A549 (cell line): ENCODE data around the gene KAT5. TPM values are rescaled to one million over a fixed set of nuclear protein-coding genes. Genes with fewer than 3 reads are reported as not detected.
A peak's percentile ranks its signal among the peaks of the same experiment; 100 is the strongest.

Source experiments
- ATAC-seq, 2 experiments: fragments of 200-7000 bp in 1 of 2; fragments of >200 bp in 1 of 2; cut with Nextera tagmentation in 1 of 2; cut with Tn5 transposase in 1 of 2; 3 replicates each; pipeline versions ENCODE4 v1.8.0 to v1.9.1; 2018 to 2020; ENCODE audit warnings: mild to moderate bottlenecking in 1 of 2, moderate library complexity in 1 of 2
- CTCF ChIA-PET: fragments of 300-600 bp; sonication (Branson Sonifier 250); formaldehyde crosslinking; extraction: SDS; loops from one replicate; lab custom pipeline; 2021; ENCODE audit warnings: antibody characterized with exemption, inconsistent platforms; lab: Yijun Ruan, JAX
- POLR2A ChIA-PET: fragments of 350-600 bp; formaldehyde crosslinking; extraction: SDS; loops from one replicate; lab custom pipeline; 2021; ENCODE audit warnings: antibody characterized with exemption, inconsistent platforms; lab: Yijun Ruan, JAX
- DNase-seq, 2 experiments: peaks; one replicate each; pipeline versions ENCODE4 v3.0.0 to v3.0.0-alpha.2; 2011 to 2016; ENCODE audit warnings: low read depth in 1 of 2, low spot score in 1 of 2
- FAIRE-seq: peaks from 2 replicates; lab custom pipeline; 2011; peaks lifted over from hg19 to GRCh38; lab: Jason Lieb, UNC
- H3K27ac ChIP-seq, 2 experiments: fragments of >200 bp; sonication (Bioruptor Twin); formaldehyde crosslinking; 3 replicates each; pipeline ENCODE4 v1.5.1; 2016 to 2017
- H3K4me1 ChIP-seq: fragments of >200 bp; sonication (Bioruptor Twin); formaldehyde crosslinking; 3 replicates; pipeline ENCODE4 v1.6.1; 2016
- H3K4me2 ChIP-seq: fragments of >200 bp; sonication (Bioruptor Twin); formaldehyde crosslinking; 3 replicates; pipeline ENCODE4 v1.6.1; 2016
- H3K4me3 ChIP-seq: fragments of >200 bp; sonication (Bioruptor Twin); formaldehyde crosslinking; 3 replicates; pipeline ENCODE4 v1.5.1; 2016
- H3K9me3 ChIP-seq: fragments of >200 bp; sonication (Bioruptor Twin); formaldehyde crosslinking; 3 replicates; pipeline ENCODE4 v1.6.1; 2016
- BHLHE40 ChIP-seq: IDR thresholded peaks from 2 replicates; pipeline ENCODE4 v1.6.1; 2012; ENCODE audit warnings: low read depth, low read length, inconsistent platforms
- CBX2 ChIP-seq: fragments of 200-600 bp; sonication (generic); IDR thresholded peaks from 2 replicates; pipeline ENCODE4 v1.6.1; 2016; ENCODE audit warnings: low read depth, mild to moderate bottlenecking, borderline replicate concordance
- CHD2 ChIP-seq: fragments of 150-350 bp; IDR thresholded peaks from 2 replicates; pipeline ENCODE4 v1.6.1; 2014; ENCODE audit warnings: low read length; ENCODE audit not compliant: partially characterized antibody
- EHF ChIP-seq: fragments of 250-450 bp; sonication (Bioruptor Pico); IDR thresholded peaks from 2 replicates; pipeline ENCODE4 v1.5.0; 2020; ENCODE audit warnings: mild to moderate bottlenecking
- EHMT2 ChIP-seq: fragments of 200-600 bp; sonication (generic); IDR thresholded peaks from 2 replicates; pipeline ENCODE4 v1.6.1; 2016; ENCODE audit warnings: antibody characterized with exemption, low read depth, mild to moderate bottlenecking, moderate library complexity
- ESRRA ChIP-seq: fragments of 150-350 bp; IDR thresholded peaks from 2 replicates; pipeline ENCODE4 v1.6.1; 2014; ENCODE audit warnings: mild to moderate bottlenecking, low read length, borderline replicate concordance
- FOSB ChIP-seq: fragments of 250-450 bp; sonication (Bioruptor Pico); IDR thresholded peaks from 2 replicates; pipeline ENCODE4 v1.5.0; 2020; ENCODE audit warnings: mild to moderate bottlenecking, moderate library complexity
- GATA3 ChIP-seq: IDR thresholded peaks from 2 replicates; pipeline ENCODE4 v1.6.1; 2012; ENCODE audit warnings: borderline replicate concordance
- HDAC2 ChIP-seq: fragments of 200-600 bp; sonication (generic); IDR thresholded peaks from 2 replicates; pipeline ENCODE4 v1.6.1; 2016
- HOXA7 ChIP-seq: fragments of 250-450 bp; sonication (Bioruptor Pico); IDR thresholded peaks from 2 replicates; pipeline ENCODE4 v1.5.0; 2020; ENCODE audit warnings: mild to moderate bottlenecking, moderate library complexity
- HOXB13 ChIP-seq: fragments of 250-450 bp; sonication (Bioruptor Pico); IDR thresholded peaks from 2 replicates; pipeline ENCODE4 v1.5.0; 2020; ENCODE audit warnings: low read depth, mild to moderate bottlenecking, moderate library complexity
- HOXB5 ChIP-seq: fragments of 250-450 bp; sonication (Bioruptor Pico); IDR thresholded peaks from 2 replicates; pipeline ENCODE4 v1.5.0; 2020; ENCODE audit warnings: mild to moderate bottlenecking, moderate library complexity
- MAFK ChIP-seq: fragments of 450-650 bp; IDR thresholded peaks from 2 replicates; pipeline ENCODE4 v1.6.1; 2014; ENCODE audit not compliant: partially characterized antibody
- NFE2L2 ChIP-seq: fragments of 150-350 bp; conservative IDR thresholded peaks from 2 replicates; pipeline ENCODE4 v1.6.1; 2014; ENCODE audit warnings: low read length
- NR3C1 ChIP-seq: fragments of >200 bp; sonication (Bioruptor Twin); formaldehyde crosslinking; IDR thresholded peaks from 3 replicates; pipeline ENCODE4 v1.6.1; 2017
- RAD21 ChIP-seq, 2 experiments: fragments of >200 bp in 1 of 2; sonication (Bioruptor Twin) in 1 of 2; formaldehyde crosslinking in 1 of 2; IDR thresholded peaks in 1 of 2; conservative IDR thresholded peaks in 1 of 2; 2 replicates in 1 of 2; 3 replicates in 1 of 2; pipeline ENCODE4 v1.6.1; 2012 to 2018; ENCODE audit warnings: inconsistent platforms in 1 of 2
- RNF2 ChIP-seq: fragments of 200-600 bp; sonication (generic); IDR thresholded peaks from 2 replicates; pipeline ENCODE4 v1.6.1; 2016; ENCODE audit warnings: low read depth, mild to moderate bottlenecking, antibody characterized with exemption, moderate library complexity, borderline replicate concordance
- TFCP2L1 ChIP-seq: fragments of 250-450 bp; sonication (Bioruptor Pico); IDR thresholded peaks from 2 replicates; pipeline ENCODE4 v1.5.0; 2021; ENCODE audit warnings: mild to moderate bottlenecking
- TP53 ChIP-seq: fragments of 250-450 bp; sonication (Bioruptor Pico); IDR thresholded peaks from 2 replicates; pipeline ENCODE4 v1.5.0; 2021; ENCODE audit warnings: mild to moderate bottlenecking, moderate library complexity
- ZFP36 ChIP-seq: fragments of 450-650 bp; IDR thresholded peaks from 2 replicates; pipeline ENCODE4 v1.6.1; 2014; ENCODE audit warnings: borderline replicate concordance; ENCODE audit not compliant: partially characterized antibody
- ZNF302 ChIP-seq: fragments of 250-450 bp; sonication (Bioruptor Pico); IDR thresholded peaks from 2 replicates; pipeline ENCODE4 v1.9.0; 2021; ENCODE audit warnings: inconsistent platforms, mild to moderate bottlenecking, moderate library complexity
- WGBS: methylation state at CpG from one replicate; pipeline ENCODE4 v1.1.6; 2017; ENCODE audit errors: missing lambda C conversion rate; 5-methylcytosine and 5-hydroxymethylcytosine counted together
- polyA plus RNA-seq, 4 experiments: library from polyadenylated mRNA; depleted of rRNA in 3 of 4; stranded (reverse); fragments of >200 nt; fragmentation: RNase III in 1 of 4; extraction: RNeasy Plus Mini Kit Qiagen cat#74134 plus additional on column Dnase treatment in 1 of 4; gene quantifications; 2 replicates in 3 of 4; 3 replicates in 1 of 4; pipeline ENCODE4 v1.2.3, GENCODE V29; 2011 to 2017
- TF ChIP-seq, protein P1 (sequence below): fragments of >200 bp; sonication (Bioruptor Twin); formaldehyde crosslinking; IDR thresholded peaks from 2 replicates; pipeline ENCODE4 v1.6.1; 2016
- TF ChIP-seq, protein P2 (sequence below): fragments of 250-450 bp; sonication (Bioruptor Pico); IDR thresholded peaks from 2 replicates; pipeline ENCODE4 v1.5.0; 2021; ENCODE audit warnings: mild to moderate bottlenecking, moderate library complexity, borderline replicate concordance
- TF ChIP-seq, protein P3 (sequence below): IDR thresholded peaks from 2 replicates; pipeline ENCODE4 v1.6.1; 2012; ENCODE audit warnings: low read depth, borderline replicate concordance
- TF ChIP-seq, protein P4 (sequence below): IDR thresholded peaks from 2 replicates; pipeline ENCODE4 v1.6.1; 2012
- TF ChIP-seq, protein P5 (sequence below): fragments of >200 bp; sonication (Bioruptor Twin); formaldehyde crosslinking; IDR thresholded peaks from 3 replicates; pipeline ENCODE4 v1.5.1; 2016
- TF ChIP-seq, protein P6 (sequence below): fragments of 450-650 bp; IDR thresholded peaks from 2 replicates; pipeline ENCODE4 v1.6.1; 2014; ENCODE audit warnings: antibody characterized with exemption

Gene KAT5
- polyA plus RNA-seq, 2 of the 4 experiments (the other 2 are of a cell fraction): 25.8 to 41.2 TPM

DNA sequence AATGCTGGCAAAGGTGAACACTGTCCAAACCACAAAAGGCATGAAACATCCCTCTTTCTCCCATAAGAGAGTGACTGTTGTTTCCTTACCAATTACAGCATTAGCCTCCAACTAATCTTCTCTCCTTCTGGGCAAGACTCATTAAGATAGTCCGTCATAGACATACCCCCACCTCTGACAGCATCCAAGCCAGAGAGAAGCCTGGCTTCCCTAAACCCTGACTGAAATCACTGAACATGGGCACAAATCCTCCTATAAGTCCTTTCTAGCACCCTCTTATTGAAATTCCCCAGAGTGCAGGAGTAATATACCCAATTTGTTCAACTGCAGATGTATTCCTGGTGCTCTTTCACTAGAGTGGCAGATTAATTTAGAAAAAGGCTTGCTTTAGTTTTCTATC is 10.2 kb downstream of the KAT5 start:
- Histone ChIP-seq H3K4me1 (peaks cover 9% of the 10 kb centered on the region), H3K4me3 (no peak overlapping the region), H3K9me3 (no peaks in the 10 kb centered on the region), H3K4me2 (no peak overlapping the region)
- ATAC-seq: no peak
- POLR2A ChIA-PET: no interaction called here
- no peak for DNase-seq
- TF ChIP-seq, protein P1, sequence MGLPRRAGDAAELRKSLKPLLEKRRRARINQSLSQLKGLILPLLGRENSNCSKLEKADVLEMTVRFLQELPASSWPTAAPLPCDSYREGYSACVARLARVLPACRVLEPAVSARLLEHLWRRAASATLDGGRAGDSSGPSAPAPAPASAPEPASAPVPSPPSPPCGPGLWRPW: no peak
- TF ChIP-seq MAFK (no peak), HOXB5 (CRISPR knock-in tag) (no peak), GATA3 (no peak), BHLHE40 (no peak), NFE2L2 (no peak), HOXB13 (CRISPR knock-in tag) (no peak), FOSB (CRISPR knock-in tag) (no peak)
- TF ChIP-seq, protein P2, sequence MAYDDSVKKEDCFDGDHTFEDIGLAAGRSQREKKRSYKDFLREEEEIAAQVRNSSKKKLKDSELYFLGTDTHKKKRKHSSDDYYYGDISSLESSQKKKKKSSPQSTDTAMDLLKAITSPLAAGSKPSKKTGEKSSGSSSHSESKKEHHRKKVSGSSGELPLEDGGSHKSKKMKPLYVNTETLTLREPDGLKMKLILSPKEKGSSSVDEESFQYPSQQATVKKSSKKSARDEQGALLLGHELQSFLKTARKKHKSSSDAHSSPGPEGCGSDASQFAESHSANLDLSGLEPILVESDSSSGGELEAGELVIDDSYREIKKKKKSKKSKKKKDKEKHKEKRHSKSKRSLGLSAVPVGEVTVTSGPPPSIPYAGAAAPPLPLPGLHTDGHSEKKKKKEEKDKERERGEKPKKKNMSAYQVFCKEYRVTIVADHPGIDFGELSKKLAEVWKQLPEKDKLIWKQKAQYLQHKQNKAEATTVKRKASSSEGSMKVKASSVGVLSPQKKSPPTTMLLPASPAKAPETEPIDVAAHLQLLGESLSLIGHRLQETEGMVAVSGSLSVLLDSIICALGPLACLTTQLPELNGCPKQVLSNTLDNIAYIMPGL (CRISPR knock-in tag): no peak
- TF ChIP-seq, protein P3, sequence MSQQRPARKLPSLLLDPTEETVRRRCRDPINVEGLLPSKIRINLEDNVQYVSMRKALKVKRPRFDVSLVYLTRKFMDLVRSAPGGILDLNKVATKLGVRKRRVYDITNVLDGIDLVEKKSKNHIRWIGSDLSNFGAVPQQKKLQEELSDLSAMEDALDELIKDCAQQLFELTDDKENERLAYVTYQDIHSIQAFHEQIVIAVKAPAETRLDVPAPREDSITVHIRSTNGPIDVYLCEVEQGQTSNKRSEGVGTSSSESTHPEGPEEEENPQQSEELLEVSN: no peak
- TF ChIP-seq, protein P4, sequence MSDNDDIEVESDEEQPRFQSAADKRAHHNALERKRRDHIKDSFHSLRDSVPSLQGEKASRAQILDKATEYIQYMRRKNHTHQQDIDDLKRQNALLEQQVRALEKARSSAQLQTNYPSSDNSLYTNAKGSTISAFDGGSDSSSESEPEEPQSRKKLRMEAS: no peak
- TF ChIP-seq, all 56 proteins: peak for 0
- WGBS: 81% methylated on average over 1 of the region's 1 CpG
- CTCF ChIA-PET: interaction anchor here (2.0 to 9.1 kb wide), 2 partner anchors 58 to 162 kb away, joined by 6 to 65 read pairs; partner anchors contain the start of gene AP5B1
- H3K27ac ChIP-seq: no peak overlapping the region
- FAIRE-seq: no peak

DNA sequence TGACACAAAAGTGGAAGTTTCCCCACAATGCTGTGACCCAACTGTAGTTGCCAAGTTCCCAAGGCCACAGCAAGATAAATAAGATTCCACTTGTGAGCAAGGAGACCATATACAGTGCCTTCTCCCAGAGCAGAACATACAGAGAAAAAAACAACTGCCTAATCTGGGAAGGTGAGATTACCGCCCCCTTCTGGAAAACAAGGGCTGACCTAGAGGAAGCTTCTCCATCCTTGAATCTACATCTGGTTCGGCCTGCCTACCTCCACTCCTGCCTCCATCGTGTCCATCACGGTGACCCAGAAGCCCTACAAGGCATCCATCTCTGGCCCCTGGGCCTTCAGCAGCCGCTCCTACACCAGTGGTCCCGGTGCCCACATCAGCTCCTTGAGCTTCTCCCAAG is 14.6 kb downstream of the KAT5 start:
- H3K27ac ChIP-seq: no peak overlapping the region
- ATAC-seq (peak in 1 of 2 experiments; percentile 58; a peak in 3 of 6 replicates), FAIRE-seq (no peak), DNase-seq (no peak)
- ChIA-PET POLR2A (no interaction called here), CTCF (interaction anchor here (0.6 to 3.8 kb wide), 3 partner anchors 15 to 53 kb away, joined by 3 to 17 read pairs (median 3); partner anchors contain the start of genes AP5B1 and KAT5)
- TF ChIP-seq, protein P5, sequence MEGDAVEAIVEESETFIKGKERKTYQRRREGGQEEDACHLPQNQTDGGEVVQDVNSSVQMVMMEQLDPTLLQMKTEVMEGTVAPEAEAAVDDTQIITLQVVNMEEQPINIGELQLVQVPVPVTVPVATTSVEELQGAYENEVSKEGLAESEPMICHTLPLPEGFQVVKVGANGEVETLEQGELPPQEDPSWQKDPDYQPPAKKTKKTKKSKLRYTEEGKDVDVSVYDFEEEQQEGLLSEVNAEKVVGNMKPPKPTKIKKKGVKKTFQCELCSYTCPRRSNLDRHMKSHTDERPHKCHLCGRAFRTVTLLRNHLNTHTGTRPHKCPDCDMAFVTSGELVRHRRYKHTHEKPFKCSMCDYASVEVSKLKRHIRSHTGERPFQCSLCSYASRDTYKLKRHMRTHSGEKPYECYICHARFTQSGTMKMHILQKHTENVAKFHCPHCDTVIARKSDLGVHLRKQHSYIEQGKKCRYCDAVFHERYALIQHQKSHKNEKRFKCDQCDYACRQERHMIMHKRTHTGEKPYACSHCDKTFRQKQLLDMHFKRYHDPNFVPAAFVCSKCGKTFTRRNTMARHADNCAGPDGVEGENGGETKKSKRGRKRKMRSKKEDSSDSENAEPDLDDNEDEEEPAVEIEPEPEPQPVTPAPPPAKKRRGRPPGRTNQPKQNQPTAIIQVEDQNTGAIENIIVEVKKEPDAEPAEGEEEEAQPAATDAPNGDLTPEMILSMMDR: 0 out of 3 replicates have a peak, but pooled peaks have one; percentile 8
- TF ChIP-seq RAD21 (conservative IDR thresholded peaks at IDR 0.05 in 1 of 2, IDR thresholded peaks at IDR 0.05 in 1 of 2): no peak
- no peaks in the 10 kb centered on the region for H3K4me1 ChIP-seq
- H3K4me3 ChIP-seq: no peak overlapping the region
- 43% methylated on average over 2 of the region's 6 CpGs for WGBS
- H3K4me2 ChIP-seq: no peak overlapping the region
- peaks cover 3% of the 10 kb centered on the region; the same call in 1 of the 3 replicates for H3K9me3 ChIP-seq

DNA sequence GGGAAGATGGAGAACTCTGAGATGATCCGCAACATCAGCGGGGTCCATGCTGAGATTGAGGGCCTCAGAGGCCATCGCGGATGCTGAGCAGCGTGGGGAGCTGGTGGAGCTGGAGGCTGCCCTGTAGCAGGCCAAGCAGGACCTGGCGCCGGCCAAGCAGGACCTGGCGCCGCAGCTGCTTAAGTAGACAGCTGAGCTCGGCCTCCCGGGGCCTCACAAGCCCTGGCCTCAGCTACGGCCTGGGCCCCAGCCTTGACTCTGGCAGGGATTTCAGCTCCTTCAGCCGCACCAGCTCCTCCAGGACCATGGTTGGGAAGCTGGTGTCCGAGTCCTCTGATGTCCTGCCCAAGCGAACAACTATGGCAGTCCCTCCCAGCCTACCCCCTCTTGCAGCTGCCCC is 15.8 kb downstream of the KAT5 start:
- Histone ChIP-seq H3K27ac (no peak overlapping the region), H3K4me3 (no peak overlapping the region), H3K4me2 (no peak overlapping the region), H3K9me3 (peaks cover 13% of the 10 kb centered on the region; the same call in 2 of the 3 replicates), H3K4me1 (no peaks in the 10 kb centered on the region)
- WGBS: 82% methylated on average over 11 of the region's 15 CpGs
- DNase-seq: no peak
- peak in 1 of 2 experiments; percentile 58; a peak in 1 of 6 replicates for ATAC-seq
- TF ChIP-seq CHD2: no peak
- no peak for TF ChIP-seq HDAC2
- no peak for TF ChIP-seq ZNF302 (CRISPR knock-in tag)
- TF ChIP-seq GATA3: no peak
- TF ChIP-seq EHF: no peak
- no peak for TF ChIP-seq RAD21 (conservative IDR thresholded peaks at IDR 0.05 in 1 of 2, IDR thresholded peaks at IDR 0.05 in 1 of 2)
- no peak for TF ChIP-seq EHMT2
- TF ChIP-seq ESRRA: no peak
- TF ChIP-seq NR3C1: no peak
- no peak for TF ChIP-seq TFCP2L1 (CRISPR knock-in tag)
- TF ChIP-seq, protein P6, sequence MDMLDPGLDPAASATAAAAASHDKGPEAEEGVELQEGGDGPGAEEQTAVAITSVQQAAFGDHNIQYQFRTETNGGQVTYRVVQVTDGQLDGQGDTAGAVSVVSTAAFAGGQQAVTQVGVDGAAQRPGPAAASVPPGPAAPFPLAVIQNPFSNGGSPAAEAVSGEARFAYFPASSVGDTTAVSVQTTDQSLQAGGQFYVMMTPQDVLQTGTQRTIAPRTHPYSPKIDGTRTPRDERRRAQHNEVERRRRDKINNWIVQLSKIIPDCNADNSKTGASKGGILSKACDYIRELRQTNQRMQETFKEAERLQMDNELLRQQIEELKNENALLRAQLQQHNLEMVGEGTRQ: no peak
- TF ChIP-seq NFE2L2: no peak
- TF ChIP-seq TP53: no peak
- TF ChIP-seq, protein P1: no peak
- no peak for TF ChIP-seq HOXA7
- TF ChIP-seq ZFP36: no peak
- TF ChIP-seq CBX2: no peak
- no peak for TF ChIP-seq RNF2
- CTCF ChIA-PET: interaction anchor here (0.9 to 3.8 kb wide), 7 partner anchors 8 to 132 kb away, joined by 3 to 18 read pairs (median 5); partner anchors contain the start of genes AP5B1, KAT5 and MUS81
- no peak for FAIRE-seq
- POLR2A ChIA-PET: no interaction called here
